PC-3 (cell line): Measurements from ENCODE around the gene INPP5K. TPM values are rescaled to one million over a fixed set of nuclear protein-coding genes. Genes with fewer than 3 reads are reported as not detected.
"Not testable (repeated sequence)": the region's sequence is repeated elsewhere in the genome, so short reads cannot be mapped to it uniquely, and the experiment has no call there.

Experiments
- ATAC-seq: fragments of 200-7000 bp; cut with Tn5 transposase; 2 replicates; pipeline ENCODE4 v1.9.1; 2020; ENCODE audit warnings: mild to moderate bottlenecking, moderate library complexity
- BruUV-seq: library from RNA; stranded (reverse); fragments of 400-500 nt; replicated peaks from 2 replicates; lab custom pipeline; 2021; lab: Mats Ljungman, UMichigan
- CTCF ChIA-PET: fragments of 300-600 bp; sonication (Branson Sonifier 250); formaldehyde crosslinking; loops from one replicate; lab custom pipeline; 2022; ENCODE audit warnings: antibody characterized with exemption; lab: Charles Lee
- POLR2A ChIA-PET: fragments of 300-600 bp; sonication (Branson Sonifier 250); formaldehyde crosslinking; loops from one replicate; lab custom pipeline; 2022; ENCODE audit warnings: antibody characterized with exemption; ENCODE audit not compliant: unreplicated experiment; lab: Charles Lee
- DNase-seq: peaks from one replicate; pipeline ENCODE4 v3.0.0-alpha.2; 2015
- H2AFZ ChIP-seq: fragments of 300-600 bp; sonication (generic); 2 replicates; pipeline ENCODE4 v1.6.0; 2016; ENCODE audit warnings: antibody characterized with exemption, low read length
- H3F3A ChIP-seq: fragments of 300-600 bp; sonication (generic); one replicate; pipeline ENCODE4 v1.6.0; 2017; ENCODE audit warnings: antibody characterized with exemption, low read length, control low read depth, mild to moderate bottlenecking; ENCODE audit not compliant: unreplicated experiment
- H3K27ac ChIP-seq: fragments of 300-600 bp; sonication (generic); 2 replicates; pipeline ENCODE4 v1.5.1; 2016; ENCODE audit warnings: mild to moderate bottlenecking, low read length
- H3K27me3 ChIP-seq: fragments of 300-600 bp; sonication (generic); 2 replicates; pipeline ENCODE4 v1.6.1; 2016; ENCODE audit warnings: low read length, mixed read lengths
- H3K36me3 ChIP-seq: fragments of 300-600 bp; sonication (generic); 2 replicates; pipeline ENCODE4 v1.6.1; 2016; ENCODE audit warnings: low read depth, mixed run types, low read length, mixed read lengths
- H3K4me1 ChIP-seq: fragments of 300-600 bp; sonication (generic); 2 replicates; pipeline ENCODE4 v1.5.1; 2016; ENCODE audit warnings: low read length; ENCODE audit not compliant: insufficient read depth
- H3K4me2 ChIP-seq: fragments of 300-600 bp; sonication (generic); 2 replicates; pipeline ENCODE4 v1.6.0; 2016; ENCODE audit warnings: low read length
- H3K4me3 ChIP-seq: fragments of 300-600 bp; sonication (generic); 2 replicates; pipeline ENCODE4 v1.5.1; 2016; ENCODE audit warnings: mild to moderate bottlenecking, low read length, mixed read lengths
- H3K79me2 ChIP-seq: fragments of 300-600 bp; sonication (generic); 2 replicates; pipeline ENCODE4 v1.6.1; 2017; ENCODE audit warnings: low read length, mixed read lengths
- H3K9ac ChIP-seq: fragments of 300-600 bp; sonication (generic); 2 replicates; pipeline ENCODE4 v1.6.0; 2016; ENCODE audit warnings: mild to moderate bottlenecking, low read length
- H3K9me2 ChIP-seq: fragments of 300-600 bp; sonication (generic); replicated peaks from 2 replicates; pipeline ENCODE4 v1.6.1; 2016; ENCODE audit warnings: mixed run types, low read length, mixed read lengths
- H3K9me3 ChIP-seq: fragments of 300-600 bp; sonication (generic); 2 replicates; pipeline ENCODE4 v1.6.1; 2016; ENCODE audit warnings: low read length, mixed read lengths
- H4K20me1 ChIP-seq: fragments of 300-600 bp; sonication (generic); 2 replicates; pipeline ENCODE4 v1.6.1; 2016; ENCODE audit warnings: low read length, mixed read lengths
- EZH2 ChIP-seq: fragments of 300-600 bp; sonication (generic); IDR thresholded peaks from one replicate; pipeline ENCODE4 v1.6.1; 2017; ENCODE audit warnings: antibody characterized with exemption, mild to moderate bottlenecking, low read length; ENCODE audit not compliant: unreplicated experiment
- EZH2phosphoT487 ChIP-seq: fragments of 300-600 bp; sonication (generic); IDR thresholded peaks from 2 replicates; pipeline ENCODE4 v1.6.1; 2018; ENCODE audit warnings: mild to moderate bottlenecking, antibody characterized with exemption, low read length, borderline replicate concordance
- intact Hi-C: fragments of 100-400 bp; cut with micrococcal nuclease; formaldehyde crosslinking; loops from 2 replicates; pipeline ENCODE4 v1.9.0; 2023
- total RNA-seq: library from RNA; depleted of rRNA; stranded (reverse); fragments of >200 nt; gene quantifications from 2 replicates; pipeline ENCODE4 v1.2.3, GENCODE V29; 2014
- TF ChIP-seq, protein P1 (sequence below): fragments of 300-600 bp; sonication (generic); conservative IDR thresholded peaks from 2 replicates; pipeline ENCODE4 v1.5.1; 2017; ENCODE audit warnings: antibody characterized with exemption, low read depth, mild to moderate bottlenecking, low read length

The INPP5K gene
- total RNA-seq, 1 experiment from 2014 or later, result 52.6 TPM

DNA sequence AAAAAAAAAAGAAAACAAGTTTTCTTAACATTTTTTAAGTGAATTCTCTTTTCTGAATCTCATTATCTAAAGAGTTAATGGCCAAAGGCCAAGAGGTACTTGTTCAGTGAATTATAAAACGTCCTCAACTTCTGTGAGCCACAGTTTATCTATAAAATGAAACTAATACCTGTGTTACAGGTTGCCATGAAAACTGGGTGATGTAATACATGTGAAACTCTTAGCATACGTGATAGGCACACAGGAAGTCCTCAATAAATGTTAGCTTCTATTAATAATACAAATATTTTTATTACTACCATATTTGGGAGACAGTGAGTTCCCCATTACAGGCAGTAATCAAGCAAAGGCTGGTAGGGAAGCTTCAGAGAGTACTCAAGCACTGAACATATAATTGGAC, 13.5 kb upstream of the INPP5K start:
- DNase-seq (no peak), ATAC-seq (no peak; the same call in 1 of the 2 replicates)
- no peak overlapping the region for H3K4me2 ChIP-seq
- POLR2A ChIA-PET, result no interaction called here
- H4K20me1 ChIP-seq, result no peaks in the 10 kb centered on the region
- no peak overlapping the region for H2AFZ ChIP-seq
- H3K4me1 ChIP-seq, result no peaks in the 10 kb centered on the region
- no peaks in the 10 kb centered on the region for H3K27me3 ChIP-seq
- CTCF ChIA-PET, result no interaction called here
- H3K9me3 ChIP-seq, result no peaks in the 10 kb centered on the region
- H3K27ac ChIP-seq, result no peak overlapping the region
- H3K9ac ChIP-seq, result no peak overlapping the region
- intact Hi-C loops, result no loop called here
- BruUV-seq, result no TSS peak
- H3F3A ChIP-seq, result no peaks in the 10 kb centered on the region
- no peak for TF ChIP-seq EZH2phosphoT487
- TF ChIP-seq, protein P1, sequence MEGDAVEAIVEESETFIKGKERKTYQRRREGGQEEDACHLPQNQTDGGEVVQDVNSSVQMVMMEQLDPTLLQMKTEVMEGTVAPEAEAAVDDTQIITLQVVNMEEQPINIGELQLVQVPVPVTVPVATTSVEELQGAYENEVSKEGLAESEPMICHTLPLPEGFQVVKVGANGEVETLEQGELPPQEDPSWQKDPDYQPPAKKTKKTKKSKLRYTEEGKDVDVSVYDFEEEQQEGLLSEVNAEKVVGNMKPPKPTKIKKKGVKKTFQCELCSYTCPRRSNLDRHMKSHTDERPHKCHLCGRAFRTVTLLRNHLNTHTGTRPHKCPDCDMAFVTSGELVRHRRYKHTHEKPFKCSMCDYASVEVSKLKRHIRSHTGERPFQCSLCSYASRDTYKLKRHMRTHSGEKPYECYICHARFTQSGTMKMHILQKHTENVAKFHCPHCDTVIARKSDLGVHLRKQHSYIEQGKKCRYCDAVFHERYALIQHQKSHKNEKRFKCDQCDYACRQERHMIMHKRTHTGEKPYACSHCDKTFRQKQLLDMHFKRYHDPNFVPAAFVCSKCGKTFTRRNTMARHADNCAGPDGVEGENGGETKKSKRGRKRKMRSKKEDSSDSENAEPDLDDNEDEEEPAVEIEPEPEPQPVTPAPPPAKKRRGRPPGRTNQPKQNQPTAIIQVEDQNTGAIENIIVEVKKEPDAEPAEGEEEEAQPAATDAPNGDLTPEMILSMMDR, result no peak
- TF ChIP-seq EZH2, result no peak
- H3K79me2 ChIP-seq, result no peaks in the 10 kb centered on the region
- no peak overlapping the region for H3K4me3 ChIP-seq
- H3K9me2 ChIP-seq, result no peaks in the 10 kb centered on the region
- peaks cover 12% of the 10 kb centered on the region; the same call in 1 of the 2 replicates for H3K36me3 ChIP-seq

DNA sequence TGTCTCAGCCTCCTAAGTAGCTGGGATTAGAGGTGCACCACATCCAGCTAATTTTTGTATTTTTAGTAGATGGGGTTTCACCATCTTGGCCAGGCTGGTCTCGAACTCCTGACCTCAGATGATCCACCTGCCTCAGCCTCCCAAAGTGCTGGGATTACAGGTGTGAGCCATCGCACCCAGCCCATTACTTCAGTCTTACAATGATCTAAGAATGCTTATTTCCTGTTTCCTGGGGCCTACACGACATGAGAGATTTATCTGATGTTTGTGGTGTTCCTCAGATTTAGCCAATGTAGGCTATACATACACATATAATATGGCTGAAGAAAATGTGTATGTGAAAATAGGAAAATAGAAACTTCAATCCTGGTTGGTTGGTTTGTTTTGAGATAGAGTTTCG, 10.5 kb upstream of the INPP5K start:
- H3K27me3 ChIP-seq, H3K36me3 ChIP-seq, H3K79me2 ChIP-seq, H3K27ac ChIP-seq, H3K4me3 ChIP-seq, BruUV-seq, H2AFZ ChIP-seq, POLR2A ChIA-PET, CTCF ChIA-PET, H3K4me1 ChIP-seq, H4K20me1 ChIP-seq, ATAC-seq, intact Hi-C loops, H3K9me3 ChIP-seq, H3K9me2 ChIP-seq, H3K9ac ChIP-seq, DNase-seq, H3F3A ChIP-seq, H3K4me2 ChIP-seq: not testable (repeated sequence)

DNA sequence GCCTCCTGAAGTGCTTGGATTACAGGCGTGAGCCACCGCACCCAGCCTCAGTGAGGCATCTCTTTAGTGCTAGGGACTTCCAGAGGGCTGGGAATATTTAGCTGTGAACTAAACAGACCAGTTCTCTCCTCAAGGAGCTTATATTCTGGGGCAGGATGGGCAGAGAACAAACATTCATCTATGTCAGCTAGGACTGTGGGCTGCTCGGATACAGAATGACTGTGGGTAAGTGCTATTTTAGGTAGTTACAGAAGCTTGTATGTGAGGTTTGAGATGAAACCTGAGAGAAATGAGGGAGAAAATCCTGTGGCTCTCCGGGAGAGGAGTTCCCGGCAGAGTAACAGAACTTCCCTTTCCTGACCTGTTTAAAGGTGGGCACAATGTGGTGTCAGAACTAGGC, 6.2 kb upstream of the INPP5K start:
- H3K36me3 ChIP-seq, result 0 out of 2 replicates have a peak, but pooled peaks cover 2% of the 10 kb centered on the region
- no peaks in the 10 kb centered on the region for H3K9me2 ChIP-seq
- H3K9me3 ChIP-seq, result no peaks in the 10 kb centered on the region
- ChIA-PET POLR2A (no interaction called here), CTCF (no interaction called here)
- H3K4me2 ChIP-seq, result no peak overlapping the region
- peaks cover 3% of the 10 kb centered on the region; the same call in 1 of the 2 replicates for H3K4me1 ChIP-seq
- H4K20me1 ChIP-seq, result no peaks in the 10 kb centered on the region
- 0 out of 2 replicates have a peak, but pooled peaks cover 4% of the 10 kb centered on the region for H3K79me2 ChIP-seq
- no peak overlapping the region for H3K9ac ChIP-seq
- TF ChIP-seq, protein P1, result no peak
- no peak for TF ChIP-seq EZH2
- no peak for TF ChIP-seq EZH2phosphoT487
- H3K4me3 ChIP-seq, result no peak overlapping the region
- no peak for DNase-seq
- H3K27ac ChIP-seq, result no peak overlapping the region
- intact Hi-C loops, result no loop called here
- H2AFZ ChIP-seq, result no peak overlapping the region
- no TSS peak for BruUV-seq
- no peak for ATAC-seq
- H3K27me3 ChIP-seq, result no peaks in the 10 kb centered on the region
- no peaks in the 10 kb centered on the region for H3F3A ChIP-seq
